Neural progenitor cell (in vitro differentiated cells): ENCODE measurements around the gene CARD19.

Experiments used
- EZH2 ChIP-seq: fragments of 200-600 bp; sonication (generic); IDR thresholded peaks from 2 replicates; pipeline ENCODE4 v1.6.1; 2017; ENCODE audit warnings: antibody characterized with exemption, mild to moderate bottlenecking, moderate library complexity
- TF ChIP-seq, protein P1 (sequence below): fragments of 200-600 bp; sonication (generic); IDR thresholded peaks from 2 replicates; pipeline ENCODE4 v1.5.1; 2017; ENCODE audit warnings: antibody characterized with exemption, mild to moderate bottlenecking

DNA sequence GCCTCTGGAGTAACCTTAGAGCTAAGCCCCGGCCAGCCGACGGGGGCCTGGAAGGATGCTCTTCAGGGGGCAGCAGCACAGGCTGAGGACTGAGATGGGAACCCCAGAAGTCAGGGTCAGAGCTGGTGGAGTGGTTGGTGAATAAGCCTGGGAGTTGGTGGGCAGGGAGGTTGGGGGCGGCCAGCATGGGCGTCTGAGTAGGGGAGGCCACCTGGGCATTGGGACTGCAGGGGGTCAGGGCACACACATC is 23.6 kb downstream of the CARD19 start:
- TF ChIP-seq, protein P1, sequence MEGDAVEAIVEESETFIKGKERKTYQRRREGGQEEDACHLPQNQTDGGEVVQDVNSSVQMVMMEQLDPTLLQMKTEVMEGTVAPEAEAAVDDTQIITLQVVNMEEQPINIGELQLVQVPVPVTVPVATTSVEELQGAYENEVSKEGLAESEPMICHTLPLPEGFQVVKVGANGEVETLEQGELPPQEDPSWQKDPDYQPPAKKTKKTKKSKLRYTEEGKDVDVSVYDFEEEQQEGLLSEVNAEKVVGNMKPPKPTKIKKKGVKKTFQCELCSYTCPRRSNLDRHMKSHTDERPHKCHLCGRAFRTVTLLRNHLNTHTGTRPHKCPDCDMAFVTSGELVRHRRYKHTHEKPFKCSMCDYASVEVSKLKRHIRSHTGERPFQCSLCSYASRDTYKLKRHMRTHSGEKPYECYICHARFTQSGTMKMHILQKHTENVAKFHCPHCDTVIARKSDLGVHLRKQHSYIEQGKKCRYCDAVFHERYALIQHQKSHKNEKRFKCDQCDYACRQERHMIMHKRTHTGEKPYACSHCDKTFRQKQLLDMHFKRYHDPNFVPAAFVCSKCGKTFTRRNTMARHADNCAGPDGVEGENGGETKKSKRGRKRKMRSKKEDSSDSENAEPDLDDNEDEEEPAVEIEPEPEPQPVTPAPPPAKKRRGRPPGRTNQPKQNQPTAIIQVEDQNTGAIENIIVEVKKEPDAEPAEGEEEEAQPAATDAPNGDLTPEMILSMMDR, result no peak
- no peak for TF ChIP-seq EZH2
